ENCODE measurements around the gene YTHDC2. TPM values are rescaled to one million over a fixed set of nuclear protein-coding genes. Genes with fewer than 3 reads are reported as not detected.

YTHDC2 gene
- polyA plus RNA-seq, 3 donors = 5.0 to 8.8 (median 7.0) TPM

DNA sequence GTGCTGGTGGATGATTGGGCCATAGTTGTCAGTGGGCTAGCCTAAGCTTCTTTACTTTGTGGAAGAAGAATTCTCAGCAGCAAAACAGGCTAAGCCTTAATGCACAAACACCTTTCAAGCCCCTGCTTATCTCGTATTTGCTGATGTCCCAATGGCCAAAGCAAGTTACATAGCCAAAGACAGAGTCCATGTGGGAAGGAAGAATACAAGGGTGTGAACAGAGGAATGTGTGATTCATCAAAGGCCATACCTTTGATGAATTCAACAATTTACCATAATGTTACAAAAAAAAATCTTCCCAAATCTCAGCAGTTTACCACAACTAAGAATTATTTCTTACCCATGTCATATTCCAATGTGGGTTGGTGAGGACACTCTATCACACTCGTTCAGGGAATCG is 1.2 kb upstream of the YTHDC2 start:
- WGBS, 3 donors = 91 to 93% (median 92%) methylated on average over 3 of the region's 3 CpGs
- no peak overlapping the region for H3K27ac ChIP-seq (ENCODE audit: low read depth, low read length)

DNA sequence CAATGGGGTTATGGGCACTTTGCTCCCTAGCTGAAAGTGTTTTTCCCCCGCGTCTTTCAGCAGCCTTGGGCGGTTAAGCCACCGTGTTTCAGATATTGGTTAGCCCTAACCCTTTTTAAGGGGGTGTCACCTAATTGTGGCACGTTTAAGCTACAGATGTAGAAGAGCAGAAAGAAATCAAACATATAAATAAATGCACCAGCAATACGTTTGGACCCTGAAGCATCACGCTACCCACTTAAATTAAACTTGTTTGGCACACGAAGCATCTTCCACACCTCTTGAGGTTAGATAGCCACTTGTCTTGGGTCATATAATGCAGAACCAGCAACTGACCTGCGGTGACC is 768 bp downstream of the YTHDC2 start:
- 7 to 14% (median 12%) methylated on average over 9 of the region's 9 CpGs for WGBS, 3 donors

DNA sequence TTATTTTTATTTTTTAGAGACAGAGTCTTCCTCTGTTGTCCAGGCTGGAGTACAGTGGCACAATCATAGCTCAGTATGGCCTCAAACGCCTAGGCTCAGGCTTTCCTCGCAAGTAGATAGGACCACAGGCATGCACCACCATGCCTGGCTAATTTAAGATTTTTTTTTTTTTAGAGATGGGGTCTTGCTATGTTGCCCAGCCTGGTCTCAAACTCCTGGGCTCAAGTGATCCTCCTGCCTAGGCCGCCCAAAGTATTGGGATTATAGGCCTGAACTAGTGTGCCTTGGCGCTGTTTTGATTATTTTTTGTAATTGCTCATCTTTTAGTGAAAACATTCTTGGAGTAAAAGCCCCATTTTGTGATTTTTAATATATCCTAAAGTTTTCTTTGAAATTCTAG is 5.4 kb downstream of the YTHDC2 start:
- WGBS, 3 donors = 95 to 98% (median 96%) methylated on average over 4 of the region's 4 CpGs
- H3K27ac ChIP-seq (ENCODE audit: low read depth, low read length) = no peak overlapping the region

More for the DNA sequence above, 768 bp downstream of the YTHDC2 start:
- peak overlapping the region; percentile 60 for H3K27ac ChIP-seq (ENCODE audit: low read depth, low read length)

DNA sequence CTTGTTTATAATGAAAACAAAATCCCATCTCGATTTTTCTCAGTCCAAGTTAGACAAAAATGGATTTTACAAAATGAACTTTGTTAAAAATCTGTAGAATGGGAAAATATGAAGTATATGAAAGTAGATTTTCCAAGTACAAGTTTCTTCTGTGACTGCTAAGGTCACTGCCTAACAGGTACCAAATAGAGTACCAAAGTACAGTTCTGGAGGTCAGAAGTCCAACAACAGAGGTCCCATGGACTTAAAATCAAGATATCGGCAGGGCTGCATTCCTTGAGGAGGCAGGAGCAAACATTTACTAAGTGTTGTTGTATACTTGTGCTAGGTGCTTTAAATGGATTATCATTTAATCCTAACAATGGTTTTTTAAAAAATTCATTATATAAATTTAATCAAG is 5.9 kb downstream of the YTHDC2 start:
- no peak overlapping the region for H3K27ac ChIP-seq (ENCODE audit: low read depth, low read length)
- WGBS, 3 donors = 69 to 94% (median 85%) methylated on average over 2 of the region's 2 CpGs

DNA sequence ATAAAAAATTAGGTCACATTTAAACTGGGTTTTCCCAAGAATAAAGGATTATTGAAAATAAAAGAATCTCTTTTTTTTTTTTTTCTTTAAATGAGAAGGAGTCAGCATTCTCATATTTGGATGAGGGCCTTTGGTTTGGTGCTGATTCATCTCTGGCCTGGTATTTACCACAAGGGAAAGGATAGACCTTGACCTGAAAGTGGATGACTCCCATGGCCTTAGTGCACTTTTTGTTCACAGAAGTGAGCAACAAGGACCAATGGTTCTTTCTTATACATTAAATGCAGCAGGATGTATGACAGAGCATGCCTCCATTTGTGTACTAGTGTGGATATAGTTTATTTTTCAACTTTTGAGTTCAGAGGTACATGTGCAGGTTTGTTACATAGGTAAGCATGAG is 6.9 kb downstream of the YTHDC2 start:
- H3K27ac ChIP-seq (ENCODE audit: low read depth, low read length) = no peak overlapping the region

DNA sequence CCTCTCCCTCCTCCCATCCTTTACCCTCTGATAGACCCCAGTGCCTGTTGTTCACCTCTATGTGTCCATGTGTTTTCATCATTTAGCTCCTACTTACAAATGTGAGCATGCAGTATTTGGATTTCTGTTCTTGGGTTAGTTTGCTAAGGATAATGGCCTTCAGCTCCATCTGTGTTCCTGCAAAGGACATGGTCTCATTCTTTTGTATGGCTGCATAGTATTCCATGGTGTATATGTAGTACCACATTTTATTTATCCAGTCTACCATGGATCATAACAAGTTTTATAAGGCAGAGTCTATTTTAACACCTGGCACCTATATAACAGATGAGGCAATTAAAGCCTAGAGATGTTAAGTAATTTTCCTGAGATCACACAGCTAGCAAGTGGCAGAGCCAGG is 7.4 kb downstream of the YTHDC2 start:
- no peak overlapping the region for H3K27ac ChIP-seq (ENCODE audit: low read depth, low read length)

DNA sequence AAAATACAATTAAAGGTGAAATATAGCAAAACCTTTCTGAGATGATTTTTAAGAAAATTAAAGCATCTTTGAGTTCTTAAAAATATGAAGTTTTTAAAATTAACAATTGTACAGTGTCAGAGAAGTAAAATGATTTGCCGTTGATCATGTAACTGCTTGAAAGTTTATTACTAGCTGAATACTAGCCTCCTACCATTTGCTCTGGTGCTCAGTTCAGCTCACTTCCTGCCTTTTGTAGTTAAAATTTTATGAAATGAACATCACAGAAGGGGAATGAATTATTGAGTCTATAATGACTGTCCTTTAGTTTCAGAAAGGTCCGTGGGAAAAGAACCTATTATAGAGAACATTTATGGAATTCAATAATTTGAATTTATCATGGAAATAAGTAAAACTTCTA is 9.7 kb downstream of the YTHDC2 start:
- 78 to 86% (median 81%) methylated on average over 2 of the region's 2 CpGs for WGBS, 3 donors

DNA sequence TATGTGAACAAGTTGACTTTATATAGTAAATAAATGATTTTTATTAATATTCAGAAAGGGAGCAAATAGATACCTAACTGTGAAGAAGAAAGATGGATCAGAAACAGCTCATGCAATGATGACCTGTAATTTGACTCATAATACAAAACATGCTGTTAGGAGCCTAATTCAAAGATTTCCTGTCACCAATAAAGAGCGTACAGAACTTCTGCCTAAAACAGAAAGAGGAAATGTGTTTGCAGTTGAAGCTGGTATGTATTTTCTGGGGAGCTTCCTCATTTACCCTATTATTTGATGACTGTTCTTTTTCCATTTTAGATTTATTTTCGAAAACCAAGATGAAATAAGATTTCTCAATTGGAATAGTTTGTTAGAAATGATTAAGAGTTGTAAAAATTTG is 11.4 kb downstream of the YTHDC2 start:
- no peak overlapping the region for H3K27ac ChIP-seq (ENCODE audit: low read depth, low read length)
- WGBS, 3 donors = 46 to 79% (median 47%) methylated on average over 2 of the region's 2 CpGs

More for the DNA sequence above, 9.7 kb downstream of the YTHDC2 start:
- no peak overlapping the region for H3K27ac ChIP-seq (ENCODE audit: low read depth, low read length)

DNA sequence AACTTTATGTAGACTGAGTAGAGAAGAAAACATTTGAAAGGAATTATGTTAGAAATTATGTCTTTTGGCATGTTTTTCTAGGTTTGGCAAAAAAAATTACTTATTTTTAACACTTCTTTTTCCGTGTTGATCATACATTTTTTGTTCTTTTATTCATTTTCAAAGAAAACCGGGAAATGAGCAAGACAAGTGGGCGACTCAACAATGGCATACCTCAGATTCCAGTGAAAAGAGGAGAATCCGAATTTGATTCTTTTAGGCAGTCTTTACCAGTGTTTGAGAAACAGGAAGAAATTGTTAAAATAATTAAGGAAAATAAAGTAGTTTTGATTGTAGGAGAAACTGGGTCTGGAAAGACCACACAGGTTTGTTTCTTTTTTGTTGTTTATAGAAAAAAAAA is 12.9 kb downstream of the YTHDC2 start:
- WGBS, 3 donors = 91 to 94% (median 93%) methylated on average over 4 of the region's 4 CpGs
- no peak overlapping the region for H3K27ac ChIP-seq (ENCODE audit: low read depth, low read length)

DNA sequence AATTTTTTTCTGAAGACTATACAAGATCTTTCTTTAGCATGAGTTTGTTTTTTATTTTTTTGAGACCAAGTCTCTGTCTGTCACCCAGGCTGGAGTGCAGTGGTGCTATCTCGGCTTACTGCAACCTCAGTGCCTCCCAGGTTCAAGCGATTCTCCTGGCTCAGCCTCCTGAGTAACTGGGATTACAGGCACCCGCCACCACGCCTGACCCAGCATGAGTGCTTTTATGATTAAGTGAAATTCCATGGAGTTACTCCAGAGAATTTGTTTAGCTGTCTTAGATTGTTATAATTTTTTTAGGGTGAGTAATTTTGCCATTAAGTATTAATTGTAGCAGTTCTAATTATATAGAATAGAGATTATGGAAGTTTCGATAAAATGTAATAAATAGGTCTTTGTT is 14.3 kb downstream of the YTHDC2 start:
- WGBS, 3 donors = 97 to 98% (median 98%) methylated on average over 5 of the region's 5 CpGs
- H3K27ac ChIP-seq (ENCODE audit: low read depth, low read length) = no peak overlapping the region

DNA sequence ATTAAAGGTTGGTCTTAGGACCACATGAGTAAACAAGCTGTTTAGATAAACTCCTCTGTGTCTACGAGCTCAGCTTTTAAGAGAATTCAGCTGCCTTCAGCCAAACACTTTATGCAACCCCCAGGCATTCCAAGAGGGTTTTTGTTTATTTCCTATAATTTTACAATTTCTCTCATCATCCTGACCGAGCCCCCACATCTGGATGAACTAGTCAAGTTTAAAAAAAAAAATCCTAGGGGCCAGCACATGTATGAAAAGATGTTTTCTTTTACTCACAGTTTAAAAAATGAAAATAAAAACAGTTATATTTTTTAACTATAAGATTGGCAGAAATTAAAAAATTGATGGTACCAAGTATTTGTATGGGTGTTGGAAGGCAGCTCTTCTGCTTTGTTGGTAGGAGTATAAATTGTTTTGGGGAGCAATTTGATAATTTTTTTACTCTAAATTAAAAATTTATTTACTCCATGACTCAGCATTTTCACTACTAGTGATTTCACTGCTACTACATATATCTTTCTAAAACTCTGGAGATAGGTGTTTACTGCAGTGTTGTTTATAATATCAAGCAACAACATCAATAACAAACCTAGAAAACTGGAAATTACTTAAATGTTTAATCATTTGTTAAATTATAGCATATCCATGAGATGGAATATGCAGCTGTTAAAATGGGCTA is 18.1 kb downstream of the YTHDC2 start:
- H3K27ac ChIP-seq (ENCODE audit: low read depth, low read length) = no peak overlapping the region
- WGBS, 3 donors = 94 to 97% (median 95%) methylated on average over 2 of the region's 2 CpGs

DNA sequence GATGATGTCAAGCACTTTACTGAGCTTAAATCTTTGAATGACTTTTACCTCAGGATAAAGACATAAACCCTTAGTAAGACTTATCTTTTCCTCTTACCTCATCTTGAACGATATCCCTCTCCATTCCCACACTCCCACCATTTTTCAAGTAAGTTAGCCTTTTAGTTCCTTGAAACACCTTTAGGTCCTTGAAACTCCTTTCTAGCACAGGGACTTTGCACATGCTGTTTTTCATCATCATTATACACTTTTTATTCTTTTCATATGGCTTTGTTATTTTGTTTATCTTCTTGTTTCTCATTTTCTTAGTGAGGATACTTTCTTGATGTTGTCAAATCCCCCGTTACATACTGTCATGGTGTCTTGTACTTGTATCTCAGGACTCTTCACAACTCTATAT is 24.8 kb downstream of the YTHDC2 start:
- no peak overlapping the region for H3K27ac ChIP-seq (ENCODE audit: low read depth, low read length)
- 96 to 98% (median 97%) methylated on average over 2 of the region's 2 CpGs for WGBS, 3 donors

DNA sequence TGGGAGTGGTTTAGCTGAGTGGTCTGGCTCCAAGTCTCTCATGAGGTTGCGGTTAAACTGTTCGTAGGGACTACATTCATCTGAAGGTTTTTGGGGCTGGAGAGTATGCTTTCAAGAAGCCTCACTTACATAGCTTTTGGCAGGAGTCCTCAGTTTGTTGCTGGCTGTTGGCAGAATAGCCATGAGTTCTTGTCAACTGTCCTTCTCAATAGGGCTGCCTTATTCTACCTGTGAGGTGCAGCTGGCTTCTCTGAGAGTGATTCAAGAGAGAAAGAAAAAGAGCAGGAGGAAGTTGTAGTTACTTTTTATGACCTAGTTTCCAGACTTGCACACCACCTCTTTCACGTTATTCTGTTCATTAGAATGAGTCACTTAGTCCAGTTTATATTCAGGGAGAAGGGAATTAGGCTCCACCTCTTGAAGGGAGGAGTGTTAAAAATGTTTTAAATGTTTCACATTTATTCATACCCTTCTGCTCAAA is 33.2 kb downstream of the YTHDC2 start:
- WGBS, 3 donors = 79 to 90% (median 79%) methylated on average over 3 of the region's 3 CpGs
- H3K27ac ChIP-seq (ENCODE audit: low read depth, low read length) = no peak overlapping the region

DNA sequence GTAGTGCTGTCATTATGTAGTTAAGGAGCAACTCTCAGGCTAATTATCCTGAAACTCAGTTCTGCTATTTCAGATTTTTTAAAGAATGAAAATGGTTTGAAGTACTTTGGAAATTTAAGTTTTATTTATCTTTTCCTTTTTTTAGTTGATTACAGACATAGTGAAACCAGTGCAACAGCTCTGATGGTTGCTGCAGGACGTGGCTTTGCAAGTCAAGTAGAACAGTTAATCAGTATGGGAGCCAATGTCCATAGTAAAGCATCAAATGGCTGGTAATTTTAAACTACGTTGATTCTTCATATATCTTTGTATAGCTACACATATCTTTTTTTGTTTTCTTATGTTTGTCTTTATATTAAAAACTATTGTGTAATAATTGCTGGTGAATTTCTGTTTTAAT is 34.9 kb downstream of the YTHDC2 start:
- 72 to 97% (median 73%) methylated on average over 2 of the region's 2 CpGs for WGBS, 3 donors
- no peak overlapping the region for H3K27ac ChIP-seq (ENCODE audit: low read depth, low read length)

DNA sequence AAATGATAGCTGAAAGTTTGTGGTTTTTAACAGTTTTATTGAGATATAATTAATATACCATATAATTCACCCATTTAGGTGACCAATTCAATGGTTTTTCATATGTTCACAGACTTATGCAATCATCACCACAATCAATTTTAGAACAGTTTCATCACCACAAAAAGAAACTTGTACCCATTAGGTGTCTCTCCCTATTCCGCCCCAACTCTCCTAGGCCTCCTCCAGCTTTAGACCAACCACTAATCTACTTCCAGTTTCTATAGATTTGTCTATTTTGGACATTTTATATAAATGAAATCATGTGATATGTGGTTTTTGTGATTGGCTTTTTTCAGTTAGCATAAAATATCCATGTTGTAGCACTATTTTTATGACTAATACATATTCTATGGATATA is 38.6 kb downstream of the YTHDC2 start:
- H3K27ac ChIP-seq (ENCODE audit: low read depth, low read length) = no peak overlapping the region
- 100% methylated on average over 1 of the region's 1 CpG for WGBS, 3 donors

DNA sequence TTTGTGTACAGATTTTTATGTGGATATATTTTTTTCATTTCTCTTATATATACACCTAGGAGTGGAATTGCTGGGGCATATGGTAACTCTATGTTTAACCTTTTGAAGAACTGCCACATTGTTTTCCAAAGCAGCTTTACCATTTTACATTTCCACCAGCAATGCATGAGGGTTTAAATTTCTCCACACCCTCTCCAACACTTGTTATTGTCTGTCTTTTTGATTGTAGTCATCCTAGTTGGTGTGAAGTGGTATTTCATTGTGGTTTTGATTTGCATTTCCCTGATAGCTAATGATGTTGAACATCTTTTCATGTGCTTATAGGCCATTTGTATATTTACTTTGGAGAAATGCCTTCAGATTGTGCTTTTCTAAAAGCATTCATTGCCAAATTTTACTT is 39.1 kb downstream of the YTHDC2 start:
- no peak overlapping the region for H3K27ac ChIP-seq (ENCODE audit: low read depth, low read length)

DNA sequence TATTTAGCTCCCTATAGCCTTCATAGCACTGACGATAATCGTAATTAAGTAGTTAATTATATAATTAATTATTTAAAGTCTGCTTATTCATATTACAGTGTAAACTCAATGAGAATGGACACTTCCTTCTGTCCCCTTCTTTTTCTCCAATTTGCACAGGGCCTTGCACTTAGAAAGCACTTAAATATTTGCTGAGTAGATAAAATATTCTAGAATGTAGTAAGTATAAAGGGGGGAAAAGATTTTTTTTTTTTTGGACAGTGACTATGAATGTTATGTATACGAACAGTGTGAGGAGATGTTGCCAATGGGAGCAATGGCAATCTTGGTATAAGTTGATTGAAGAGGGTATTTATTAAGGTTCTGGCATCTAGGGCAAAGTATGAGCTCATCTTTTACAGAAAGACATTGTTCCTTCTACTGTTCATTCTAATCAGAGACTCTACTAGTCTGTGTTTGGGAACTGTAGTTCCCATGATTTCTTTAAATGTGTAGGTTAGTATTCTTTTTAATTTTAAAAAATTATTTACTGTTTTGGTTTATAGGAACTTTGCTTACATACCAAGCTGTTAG is 49.4 kb downstream of the YTHDC2 start:
- H3K27ac ChIP-seq (ENCODE audit: low read depth, low read length) = no peak overlapping the region
- WGBS, 3 donors = 93 to 97% (median 96%) methylated on average over 3 of the region's 3 CpGs

DNA sequence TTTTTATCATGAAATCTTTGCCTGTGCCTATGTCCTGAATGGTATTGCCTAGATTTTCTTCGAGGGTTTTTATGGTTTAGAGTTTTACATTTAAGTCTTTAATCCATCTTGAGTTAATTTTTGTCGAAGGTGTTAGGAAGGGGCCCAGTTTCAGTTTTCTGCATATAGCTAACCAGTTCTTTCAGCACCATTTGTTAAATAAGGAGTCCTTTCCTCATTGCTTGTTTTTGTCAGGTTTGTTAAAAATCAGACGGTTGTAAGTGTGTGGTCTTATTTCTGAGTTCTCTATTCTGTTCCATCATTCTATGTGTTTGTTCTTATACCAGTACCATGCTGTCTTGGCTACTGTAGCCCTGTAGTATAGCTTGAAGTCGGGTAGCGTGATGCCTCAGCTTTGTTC is 55.9 kb downstream of the YTHDC2 start:
- WGBS, 3 donors = 97 to 98% (median 97%) methylated on average over 5 of the region's 5 CpGs
- H3K27ac ChIP-seq (ENCODE audit: low read depth, low read length) = no peak overlapping the region

DNA sequence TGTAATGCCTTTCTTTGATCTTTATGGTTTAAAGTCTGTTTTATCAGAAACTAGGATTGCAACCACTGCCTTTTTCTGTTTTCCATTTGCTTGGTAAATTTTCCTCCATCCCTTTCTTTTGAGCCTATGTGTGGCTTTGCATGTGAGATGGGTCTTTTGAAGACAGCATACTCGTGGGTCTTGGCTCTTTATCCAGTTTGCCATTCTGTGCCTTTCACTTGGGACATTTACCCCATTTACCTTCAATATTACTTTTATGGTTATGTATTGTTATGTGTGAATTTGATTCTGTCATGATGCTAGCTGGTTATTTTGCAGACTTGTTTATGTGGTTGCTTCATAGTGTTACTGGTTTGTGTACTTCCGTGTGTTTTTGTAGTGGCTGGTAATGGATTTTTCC is 59.2 kb downstream of the YTHDC2 start:
- H3K27ac ChIP-seq (ENCODE audit: low read depth, low read length) = no peak overlapping the region
- 97 to 100% (median 97%) methylated on average over 2 of the region's 2 CpGs for WGBS, 3 donors

DNA sequence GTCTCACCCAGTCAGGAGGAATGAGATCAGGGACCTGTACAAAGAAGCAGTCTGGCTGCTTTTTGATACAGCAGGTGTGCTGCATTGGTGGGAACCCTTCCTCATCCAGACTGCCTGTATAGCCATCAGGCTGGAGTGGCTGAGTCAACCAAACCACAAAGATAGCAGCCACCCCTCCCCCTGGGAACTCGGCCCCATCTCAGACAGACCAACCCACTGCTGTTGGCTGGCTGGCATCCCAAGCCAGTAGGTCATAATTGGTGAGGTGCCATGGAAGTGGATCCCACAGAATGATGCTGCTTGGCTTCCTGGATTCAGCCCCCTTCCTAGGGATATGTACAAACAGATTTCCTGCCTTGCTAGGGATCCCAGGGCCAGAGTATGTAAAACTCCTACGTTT is 60.9 kb downstream of the YTHDC2 start:
- 61 to 81% (median 81%) methylated on average over 2 of the region's 2 CpGs for WGBS, 3 donors
- H3K27ac ChIP-seq (ENCODE audit: low read depth, low read length) = no peak overlapping the region

DNA sequence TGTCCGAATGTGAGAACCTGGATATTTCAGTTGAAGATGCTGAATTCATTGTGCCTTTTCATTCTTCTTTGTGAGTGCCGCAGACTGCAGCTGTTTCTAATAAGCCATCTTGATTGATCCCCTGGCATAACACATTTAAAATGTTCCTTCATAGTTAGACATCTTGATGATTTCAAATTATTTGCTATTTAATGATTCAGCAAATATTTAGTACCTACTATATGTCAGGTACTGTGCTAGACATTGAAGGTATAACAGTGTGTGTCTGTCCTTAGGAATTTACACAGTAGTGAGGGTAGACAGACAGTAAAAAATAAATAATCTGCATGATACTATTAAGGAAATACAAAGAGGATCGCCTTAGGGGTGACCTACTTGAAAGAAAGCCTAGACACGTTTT is 61.6 kb downstream of the YTHDC2 start:
- no peak overlapping the region for H3K27ac ChIP-seq (ENCODE audit: low read depth, low read length)
- WGBS, 3 donors = 85 to 96% (median 95%) methylated on average over 4 of the region's 4 CpGs

All from adipose tissue (tissue), 3 donors.